ENCODE results near the gene TUBA3D.
"Not testable (repeated sequence)": the region's sequence is repeated elsewhere in the genome, so short reads cannot be mapped to it uniquely, and the experiment has no call there.

The TUBA3D gene

DNA sequence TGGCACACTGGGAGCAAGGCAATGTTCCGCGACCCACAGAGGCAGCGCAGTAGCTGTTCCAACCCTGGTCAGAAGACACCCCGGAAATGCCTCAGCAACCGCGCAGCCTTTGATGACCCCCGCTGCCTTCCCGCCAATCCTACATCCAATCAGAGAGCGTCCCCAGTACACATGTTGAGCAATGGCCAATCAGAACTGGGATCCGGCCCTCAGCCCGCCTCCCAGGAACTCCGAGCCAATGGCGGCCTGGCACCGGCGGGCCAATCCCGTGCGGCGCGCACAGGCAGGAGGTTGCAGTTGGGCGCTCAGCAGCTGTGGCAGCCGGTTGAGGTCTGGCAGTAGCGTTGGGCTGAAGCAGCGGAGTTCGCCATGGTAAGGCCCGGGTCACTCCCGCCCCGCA, at the start of gene TUBA3D:
Gene TUBA3D (plus strand): TSS at position 289 of the 400 bp plus-strand sequence. CDS start 81 bp downstream, at position 370.
- no peak for FAIRE-seq

- FAIRE-seq: no peak
Observed at GRCh38 chr2:131426727-131427126, 49.2 kb upstream of the TUBA3D start.

DNA sequence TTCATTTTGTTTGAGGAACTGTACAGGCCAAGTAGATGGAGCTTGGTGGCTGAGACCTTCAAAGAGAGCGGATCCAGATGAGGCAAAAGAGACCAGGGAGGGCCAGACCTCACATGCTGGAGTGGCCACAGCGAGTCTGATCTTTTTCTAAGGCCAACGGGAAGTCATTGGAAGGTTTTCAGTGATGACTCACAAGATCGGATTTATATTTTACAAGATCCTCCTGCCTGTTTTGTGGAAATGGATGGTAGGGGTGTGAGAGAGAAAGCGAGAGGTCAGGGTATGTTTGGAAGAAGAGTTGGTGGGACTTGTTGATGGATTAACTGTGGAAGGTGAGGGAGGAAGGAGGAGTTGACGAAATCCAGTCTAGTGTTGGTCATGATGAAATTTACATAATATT, 44.6 kb upstream of the TUBA3D start:
- no peak for FAIRE-seq

- not testable (repeated sequence) for FAIRE-seq
Observed at GRCh38 chr2:131440742-131441468, 35.0 kb upstream of the TUBA3D start.

DNA sequence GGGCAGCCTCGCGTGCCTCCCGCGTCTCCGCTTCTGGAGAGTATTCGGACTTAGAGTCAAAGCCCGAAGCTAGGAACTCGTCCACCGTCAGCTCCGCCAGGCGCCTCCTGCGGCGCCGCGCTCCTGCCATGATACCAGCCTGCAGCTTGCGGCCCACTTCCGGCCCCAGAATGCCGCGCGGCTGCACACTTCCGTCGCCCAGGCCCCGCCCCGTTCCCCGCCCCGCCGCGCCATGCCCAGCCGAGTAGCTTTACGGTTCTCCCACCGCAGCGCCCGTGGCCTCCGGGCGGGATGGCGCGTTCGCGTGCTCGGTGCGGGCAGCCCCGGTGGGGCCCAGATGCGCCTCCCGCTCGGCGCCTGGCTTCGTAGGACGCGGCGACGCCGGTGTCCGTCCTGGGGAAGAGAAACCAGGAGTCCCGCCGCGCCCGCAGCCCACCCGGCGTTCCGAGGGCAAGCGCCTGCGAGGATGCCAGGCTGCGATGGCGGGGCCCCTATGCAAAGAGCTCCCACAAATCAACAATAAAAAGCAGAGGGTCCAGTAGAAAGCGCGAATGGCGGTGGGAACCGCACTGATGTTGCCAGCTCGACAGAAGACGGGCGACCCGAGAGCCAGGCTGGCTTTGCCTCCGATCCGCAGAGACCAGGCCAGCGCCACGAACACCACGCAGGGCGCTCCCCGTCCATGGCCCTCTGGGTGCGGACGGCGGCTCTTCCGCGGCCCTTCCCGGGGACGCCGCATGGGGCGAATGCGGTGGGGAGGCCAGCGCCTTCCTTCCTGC, 31.0 kb upstream of the TUBA3D start:
- not testable (repeated sequence) for FAIRE-seq

DNA sequence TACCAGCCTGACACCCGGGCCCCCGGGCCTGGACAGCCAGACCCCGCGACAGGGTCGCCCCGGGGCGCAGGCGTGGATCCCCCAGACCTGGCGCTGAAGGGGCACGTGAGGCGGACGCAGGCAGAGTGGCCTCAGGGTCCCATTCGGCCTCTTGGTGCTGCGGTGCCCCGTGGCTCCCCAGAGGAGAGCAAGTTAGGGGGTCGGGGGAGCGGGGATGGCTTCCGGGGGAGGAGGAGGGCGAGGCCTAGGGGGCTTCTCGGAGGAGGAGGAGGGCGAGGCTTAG, 30.5 kb upstream of the TUBA3D start:
- FAIRE-seq: not testable (repeated sequence)

DNA sequence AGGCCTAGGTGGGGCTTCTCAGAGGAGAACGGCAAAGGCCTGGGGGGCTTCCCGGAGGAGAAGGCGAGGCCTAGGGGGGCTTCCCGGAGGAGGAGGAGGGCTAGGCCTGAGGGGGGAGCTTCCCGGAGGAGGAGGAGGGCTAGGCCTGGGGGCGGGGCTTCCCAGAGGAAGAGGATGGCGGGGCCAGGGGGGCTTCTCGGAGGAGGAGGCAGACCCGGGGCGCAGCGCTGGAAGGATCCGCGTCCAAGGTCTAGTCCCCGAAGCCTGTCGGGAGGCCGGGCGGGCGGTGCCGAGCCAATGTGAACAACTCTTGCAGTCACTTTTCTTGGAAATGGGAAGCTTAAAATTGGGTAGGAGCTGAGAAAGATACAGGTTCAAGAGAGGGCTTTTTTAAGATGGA, 30.0 kb upstream of the TUBA3D start:
- FAIRE-seq: no peak

DNA sequence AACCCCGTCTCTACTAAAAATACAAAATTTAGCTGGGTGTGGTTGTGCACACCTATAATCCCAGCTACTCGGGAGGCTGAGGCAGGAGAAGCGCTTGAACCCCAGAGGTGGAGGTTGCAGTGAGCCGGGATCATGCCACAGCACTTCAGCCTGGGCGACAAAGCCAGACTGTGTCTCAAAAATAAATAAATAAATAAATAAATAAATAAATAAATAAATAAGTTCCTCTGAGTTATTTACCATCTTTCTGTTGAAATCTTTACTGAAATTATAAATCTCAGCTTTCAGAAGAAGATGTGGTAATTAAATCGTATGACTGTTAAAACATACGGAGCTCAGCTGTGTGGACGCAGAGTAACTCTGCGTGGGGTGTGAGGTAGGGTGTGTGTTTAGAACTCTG, 27.9 kb upstream of the TUBA3D start:
- FAIRE-seq: not testable (repeated sequence)

GRCh38 chr2:131451265-131451949, 24.5 kb upstream of the TUBA3D start:
- not testable (repeated sequence) for FAIRE-seq

DNA sequence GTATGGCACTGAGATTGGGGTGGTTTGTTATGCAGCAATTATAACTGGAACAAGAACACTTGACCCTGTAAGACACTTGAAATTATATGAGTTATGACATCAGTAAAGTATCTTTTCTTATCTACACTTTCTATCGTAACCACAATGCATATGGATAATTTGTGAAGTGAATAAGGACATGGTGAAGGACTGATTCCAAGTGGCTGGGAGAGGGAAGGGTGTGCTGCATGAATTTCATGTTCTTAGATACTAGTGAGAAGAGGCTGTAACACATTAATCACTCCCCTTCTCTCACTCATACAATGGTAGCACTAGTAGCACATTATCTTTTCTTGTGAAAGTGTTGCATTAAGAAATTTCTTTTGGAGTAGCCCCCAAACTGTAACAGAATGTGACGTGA, 21.0 kb upstream of the TUBA3D start:
- FAIRE-seq: not testable (repeated sequence)

GRCh38 chr2:131467722-131468121, 8.2 kb upstream of the TUBA3D start:
- FAIRE-seq: not testable (repeated sequence)

- FAIRE-seq: not testable (repeated sequence)
Observed at GRCh38 chr2:131470944-131471343, 5.0 kb upstream of the TUBA3D start.

DNA sequence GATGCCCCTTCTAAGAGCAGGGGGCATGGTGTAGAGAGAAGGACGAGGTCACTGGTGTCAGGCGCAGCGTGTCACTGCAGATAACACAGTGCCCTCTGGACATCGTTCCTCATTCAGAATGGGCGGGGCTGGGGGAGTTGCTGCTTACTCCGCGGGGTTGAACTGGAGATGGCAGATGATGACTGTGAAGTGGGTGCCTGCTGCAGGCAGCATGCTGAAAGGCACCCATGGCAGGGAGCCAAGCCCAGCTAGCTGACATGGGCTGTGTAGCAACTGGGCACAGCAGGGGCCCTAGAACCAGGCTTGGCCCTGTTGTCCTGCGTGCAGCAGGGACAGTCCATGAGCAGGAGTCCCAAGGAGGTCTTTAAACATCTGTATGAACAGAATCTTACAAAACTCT, 4.3 kb upstream of the TUBA3D start:
- not testable (repeated sequence) for FAIRE-seq

GRCh38 chr2:131473266-131473665, 2.7 kb upstream of the TUBA3D start:
- FAIRE-seq: not testable (repeated sequence)

- FAIRE-seq: not testable (repeated sequence)
Observed at GRCh38 chr2:131476363-131476762, 444 bp downstream of the TUBA3D start.

- not testable (repeated sequence) for FAIRE-seq
Observed at GRCh38 chr2:131477227-131477626, 1.3 kb downstream of the TUBA3D start.

DNA sequence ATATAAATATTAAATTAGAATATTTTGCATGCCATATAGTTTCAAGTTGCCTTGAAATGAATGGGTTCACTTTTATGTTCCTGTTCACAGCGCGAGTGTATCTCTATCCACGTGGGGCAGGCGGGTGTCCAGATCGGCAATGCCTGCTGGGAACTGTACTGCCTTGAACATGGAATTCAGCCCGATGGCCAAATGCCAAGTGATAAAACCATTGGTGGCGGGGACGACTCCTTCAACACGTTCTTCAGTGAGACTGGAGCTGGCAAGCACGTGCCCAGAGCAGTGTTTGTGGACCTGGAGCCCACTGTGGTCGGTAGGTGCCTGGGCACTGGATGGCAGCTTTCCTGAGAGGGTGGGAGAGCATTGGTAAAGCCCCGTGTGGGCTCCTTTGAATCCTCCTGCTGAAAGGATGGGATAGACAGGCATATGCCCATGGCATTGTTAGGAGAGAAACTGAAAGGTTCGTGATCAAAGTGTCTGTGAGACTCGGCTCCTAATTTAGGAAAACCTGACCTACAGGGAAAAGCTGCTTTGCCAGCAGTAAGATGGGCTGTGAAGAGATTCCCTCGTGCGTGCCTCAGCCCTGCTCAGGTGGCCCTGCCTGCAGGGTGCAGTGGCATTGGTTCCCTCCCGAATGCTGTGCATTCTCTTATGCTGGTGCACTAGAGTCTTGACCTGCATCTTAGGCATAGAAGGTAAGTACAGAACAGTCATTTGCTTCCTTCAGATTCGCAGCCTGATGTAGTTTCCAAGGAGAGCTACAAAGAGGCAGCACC, 2.3 kb downstream of the TUBA3D start:
- not testable (repeated sequence) for FAIRE-seq

DNA sequence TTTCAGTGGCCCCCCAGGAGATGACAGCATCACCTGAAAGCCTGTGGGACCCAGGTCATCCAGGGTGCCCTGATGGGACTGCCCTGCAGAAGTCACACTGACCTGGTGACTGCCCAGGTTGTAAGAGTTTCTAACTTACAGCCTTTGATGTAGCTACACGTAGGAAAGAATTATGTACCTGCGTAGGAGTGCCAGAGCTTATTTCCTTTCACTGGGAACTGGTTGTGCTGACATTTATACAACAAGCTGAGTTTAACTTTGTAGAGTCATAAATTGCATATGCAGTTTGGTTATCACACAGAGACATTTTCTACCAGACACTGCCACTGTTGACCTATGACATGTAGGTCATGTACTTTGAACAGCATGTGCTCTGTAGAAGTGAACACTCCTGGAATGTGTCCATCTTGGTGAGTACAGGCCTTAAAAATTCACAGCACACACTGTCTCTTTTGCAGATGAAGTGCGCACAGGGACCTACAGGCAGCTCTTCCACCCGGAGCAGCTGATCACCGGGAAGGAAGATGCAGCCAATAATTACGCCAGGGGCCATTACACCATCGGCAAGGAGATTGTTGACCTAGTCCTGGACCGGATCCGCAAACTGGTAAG, 3.0 kb downstream of the TUBA3D start:
- not testable (repeated sequence) for FAIRE-seq

- not testable (repeated sequence) for FAIRE-seq
Observed at GRCh38 chr2:131480351-131480750, 4.4 kb downstream of the TUBA3D start.

DNA sequence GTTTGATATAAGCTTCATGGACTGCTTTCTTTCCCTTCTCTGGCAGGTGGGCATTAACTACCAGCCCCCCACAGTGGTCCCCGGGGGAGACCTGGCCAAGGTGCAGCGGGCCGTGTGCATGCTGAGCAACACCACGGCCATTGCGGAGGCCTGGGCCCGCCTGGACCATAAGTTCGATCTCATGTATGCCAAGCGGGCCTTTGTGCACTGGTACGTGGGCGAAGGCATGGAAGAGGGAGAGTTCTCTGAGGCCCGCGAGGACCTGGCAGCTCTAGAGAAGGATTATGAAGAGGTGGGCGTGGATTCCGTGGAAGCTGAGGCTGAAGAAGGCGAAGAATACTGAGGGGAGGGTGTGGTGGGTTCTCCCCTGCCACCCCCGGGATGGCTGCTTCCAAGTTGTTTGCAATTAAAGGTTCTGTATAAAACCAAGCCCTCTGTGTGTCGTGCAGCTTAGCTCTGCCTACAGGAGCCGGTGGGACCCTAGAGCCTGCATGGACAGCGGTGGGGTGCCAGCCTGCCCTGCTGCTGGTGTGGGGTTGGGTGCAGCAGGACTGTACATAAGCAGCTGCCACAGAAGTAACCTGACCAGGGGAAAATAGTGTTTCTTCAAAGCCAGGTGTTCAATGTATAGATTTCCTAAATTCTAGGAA, 6.7 kb downstream of the TUBA3D start:
- FAIRE-seq: not testable (repeated sequence)

DNA sequence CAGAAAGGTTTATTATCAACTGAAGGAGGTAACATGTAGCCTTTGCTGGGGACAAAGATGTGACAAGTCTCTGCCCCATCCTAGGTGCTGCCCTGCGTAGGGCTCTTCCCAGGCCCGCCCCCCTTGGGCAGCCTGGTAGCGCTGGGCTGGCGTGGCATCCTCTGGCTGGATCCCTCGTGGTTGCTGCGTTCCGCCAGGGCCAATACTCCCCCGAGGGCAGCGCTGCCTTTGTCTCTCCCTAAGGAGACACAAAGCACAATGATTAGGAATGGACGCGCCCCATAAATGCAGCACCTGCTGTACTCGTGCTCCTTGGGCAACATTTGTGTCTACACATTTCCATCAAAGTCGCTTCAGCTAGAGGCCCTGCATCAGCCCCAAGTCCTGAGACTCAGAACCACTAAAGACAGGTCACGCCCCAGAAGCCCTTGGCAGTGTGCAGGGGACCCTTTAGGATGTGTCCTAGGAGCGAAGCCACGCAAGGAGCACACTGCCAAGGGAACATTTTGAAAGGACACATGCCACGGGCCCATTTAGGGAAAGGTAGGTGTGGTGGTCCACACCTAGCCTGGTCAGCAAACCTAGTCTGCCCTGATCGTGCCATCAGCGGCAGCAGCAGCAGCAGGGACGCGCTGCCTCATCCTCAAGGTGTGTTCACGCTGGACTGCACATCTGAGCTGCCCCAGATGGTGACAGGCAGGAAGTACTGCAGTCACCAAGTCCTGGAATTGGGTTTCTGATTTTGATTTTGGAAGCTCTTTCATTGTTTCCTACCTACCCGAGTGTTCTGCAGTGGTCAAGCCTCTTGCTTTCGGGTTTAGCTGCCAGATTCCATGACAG, 8.3 kb downstream of the TUBA3D start:
- not testable (repeated sequence) for FAIRE-seq
